ENCODE measurements around the gene MBIP.

The MBIP gene

DNA sequence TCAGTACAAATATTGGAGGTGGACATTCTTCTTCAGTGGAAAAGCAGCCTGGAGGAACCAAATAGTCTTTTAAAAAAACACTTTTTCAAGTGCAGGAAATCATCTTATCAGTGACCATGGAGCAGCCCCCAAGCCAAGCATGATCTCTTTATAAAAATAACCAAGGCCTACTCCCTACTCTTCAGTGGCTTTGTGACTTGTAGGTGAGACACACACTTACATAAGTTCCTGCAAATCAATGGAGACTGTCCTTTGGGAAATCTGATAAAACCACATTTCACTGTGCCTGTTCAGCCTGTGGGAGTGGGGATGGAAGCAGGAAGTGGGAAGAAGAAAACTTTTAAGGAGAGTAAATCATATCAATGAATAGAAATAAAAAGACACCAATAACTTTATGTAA, 56.3 kb downstream of the MBIP start:
- no peak for DNase-seq (ENCODE audit: low read depth in 2 of 2)

DNA sequence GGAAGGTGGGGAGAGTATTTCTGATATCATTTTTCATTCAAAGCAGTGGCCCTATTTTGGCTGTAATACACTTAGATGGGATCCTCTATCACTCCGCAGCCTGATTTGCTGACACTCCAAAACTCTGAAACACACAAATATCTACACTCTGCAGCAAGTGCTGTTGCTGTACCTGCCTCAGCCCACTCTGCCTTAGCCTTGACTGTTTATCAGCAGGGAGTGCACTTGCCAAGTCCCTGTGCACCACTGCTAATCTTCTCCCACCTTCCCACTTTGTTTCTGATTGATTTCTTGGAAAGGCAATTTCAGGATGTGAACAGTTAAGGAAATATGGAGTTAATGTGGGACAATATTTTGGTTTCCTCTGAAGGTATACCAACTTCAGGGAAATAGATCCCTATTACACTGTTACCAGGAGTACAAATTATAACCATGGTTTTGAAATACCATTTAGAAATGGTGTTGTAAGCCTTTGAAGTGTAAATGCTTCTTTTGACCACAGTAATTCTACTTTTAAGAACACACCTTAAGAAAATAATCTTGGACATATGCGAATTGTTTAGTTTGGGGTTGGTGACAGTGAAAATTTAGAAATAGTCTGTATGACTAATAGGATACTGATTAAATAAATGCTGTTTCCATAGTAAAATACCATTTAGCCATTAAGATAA, 59.3 kb downstream of the MBIP start:
- no peak for DNase-seq (ENCODE audit: low read depth in 2 of 2)

DNA sequence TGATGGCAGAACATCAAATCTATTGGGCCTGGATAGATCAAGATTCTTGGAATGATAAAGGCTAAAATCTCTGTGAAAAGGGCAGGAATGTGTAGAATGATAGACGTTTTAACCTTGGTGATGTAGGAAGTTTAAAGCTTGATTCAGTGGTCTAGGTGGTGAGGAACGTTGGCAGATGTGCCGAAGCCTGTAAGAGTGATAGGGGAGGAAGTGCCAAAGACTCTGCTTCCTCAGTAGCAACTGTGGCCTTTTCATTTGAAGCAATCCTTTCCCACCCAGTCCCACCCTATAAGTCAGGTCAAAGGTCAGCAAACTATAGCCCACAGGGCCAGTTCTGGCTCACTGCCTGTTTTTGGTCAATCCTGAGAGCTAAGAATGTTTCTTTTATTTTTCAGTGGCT, 62.2 kb downstream of the MBIP start:
- DNase-seq (ENCODE audit: low read depth in 2 of 2) = no peak

DNA sequence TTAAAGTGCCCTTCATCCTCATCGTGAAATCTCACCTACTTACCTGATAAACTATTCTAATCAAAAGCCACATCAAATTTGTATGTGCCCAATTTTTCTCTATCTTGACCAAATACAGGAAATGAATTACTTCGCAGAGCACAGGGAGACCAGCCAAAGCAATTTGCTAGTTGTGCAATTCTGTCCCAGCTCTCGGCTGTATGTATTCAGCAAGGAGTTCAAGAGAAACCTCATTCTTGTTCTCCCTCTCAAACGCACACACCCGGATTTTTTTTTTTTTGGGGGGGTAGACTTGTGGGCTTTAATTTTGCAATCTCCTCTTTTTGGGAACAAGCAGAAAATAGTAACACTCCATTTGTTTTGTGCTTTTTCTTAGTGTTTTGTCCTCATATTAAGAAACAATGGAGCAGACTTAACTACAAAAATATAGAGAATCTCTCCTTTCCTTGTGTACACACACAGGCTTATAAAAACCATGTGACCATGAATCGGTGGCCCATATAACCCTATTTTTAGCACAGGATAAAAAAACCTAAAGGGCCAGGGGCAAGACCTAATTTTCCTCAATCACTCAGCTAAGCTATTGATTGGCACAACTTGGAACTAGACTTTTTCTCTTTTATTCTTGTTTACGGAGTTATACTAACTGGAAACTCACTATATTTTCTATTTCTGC, 64.2 kb downstream of the MBIP start:
- no peak for DNase-seq (ENCODE audit: low read depth in 2 of 2)

DNA sequence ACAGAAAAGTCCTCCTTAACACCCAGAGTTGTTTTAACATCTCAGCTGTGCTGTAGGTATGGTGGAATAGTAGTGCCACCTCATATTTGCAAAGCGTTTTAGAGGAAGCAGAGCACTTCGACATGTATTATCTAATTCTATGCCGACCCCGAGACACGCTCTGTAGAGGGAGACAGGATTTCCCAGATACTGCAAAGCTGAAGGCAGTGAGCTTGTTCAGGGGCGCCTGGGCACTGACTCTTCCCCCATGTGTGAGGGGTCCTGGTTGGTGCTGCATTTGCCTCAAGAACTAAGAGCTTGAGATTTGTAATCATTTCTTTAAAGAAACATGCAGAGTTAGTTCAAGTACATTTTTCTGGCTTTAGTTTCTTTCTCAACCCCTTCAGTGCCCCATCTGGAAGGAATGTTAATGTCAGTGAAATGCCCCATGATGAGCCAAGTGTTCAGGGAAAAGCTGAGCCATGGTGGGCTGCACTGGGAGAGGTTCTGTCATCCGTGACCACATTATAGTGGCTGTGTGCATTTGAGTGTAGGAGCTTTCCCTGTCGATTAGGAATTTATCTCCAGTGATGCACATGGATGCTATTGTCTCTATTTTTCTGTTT, 66.3 kb downstream of the MBIP start:
- DNase-seq (ENCODE audit: low read depth in 2 of 2) = no peak

Measured in stimulated activated CD8-positive, alpha-beta memory T cell treated with anti-CD3 and anti-CD28 coated beads, Interleukin-15, amount 100 ng/mL, for 4 hours (primary cell).